Neuronal stem cell (in vitro differentiated cells): ENCODE measurements around the gene TMEM132D.

Experiments used
- DNase-seq: peaks from one replicate; pipeline ENCODE4 v3.0.0-alpha.2; 2013; ENCODE audit warnings: low spot score
- H2AFZ ChIP-seq: one replicate; pipeline ENCODE4 v1.6.1; 2013; ENCODE audit warnings: mild to moderate bottlenecking, low read length, inconsistent platforms
- H2AK5ac ChIP-seq: 2 replicates; pipeline ENCODE4 v1.6.1; 2013; ENCODE audit warnings: low read depth, mild to moderate bottlenecking, inconsistent platforms, low read length, moderate library complexity, mixed read lengths
- H2BK120ac ChIP-seq: 2 replicates; pipeline ENCODE4 v1.6.1; 2013; ENCODE audit warnings: low read depth, mild to moderate bottlenecking, inconsistent platforms, low read length, moderate library complexity, mixed read lengths
- H2BK12ac ChIP-seq: one replicate; pipeline ENCODE4 v1.6.1; 2013; ENCODE audit warnings: low read length, inconsistent platforms
- H2BK15ac ChIP-seq: 2 replicates; pipeline ENCODE4 v1.6.1; 2013; ENCODE audit warnings: mild to moderate bottlenecking, low read length, inconsistent platforms, mixed read lengths
- H2BK5ac ChIP-seq: one replicate; pipeline ENCODE4 v1.6.1; 2013; ENCODE audit warnings: inconsistent platforms, mild to moderate bottlenecking, low read length, moderate library complexity
- H3K14ac ChIP-seq: one replicate; pipeline ENCODE4 v1.6.1; 2013; ENCODE audit warnings: low read length, inconsistent platforms
- H3K18ac ChIP-seq: 2 replicates; pipeline ENCODE4 v1.6.1; 2013; ENCODE audit warnings: low read length, inconsistent platforms
- H3K23ac ChIP-seq: 2 replicates; pipeline ENCODE4 v1.6.1; 2013; ENCODE audit warnings: low read depth, mild to moderate bottlenecking, mixed read lengths, low read length, inconsistent platforms; ENCODE audit not compliant: poor library complexity
- H3K27ac ChIP-seq: replicated peaks from 3 replicates; pipeline ENCODE4 v1.5.1; 2013; ENCODE audit warnings: low read length, inconsistent platforms
- H3K27me3 ChIP-seq, 3 experiments: 2 replicates each; pipeline ENCODE4 v1.6.1; 2013; ENCODE audit warnings: low read length in 3 of 3, mild to moderate bottlenecking in 2 of 3, inconsistent platforms in 1 of 3, low read depth in 1 of 3, mixed read lengths in 1 of 3, moderate library complexity in 1 of 3; ENCODE audit not compliant: control insufficient read depth in 3 of 3, insufficient read depth in 3 of 3
- H3K36me3 ChIP-seq, 2 donors: replicated peaks in 1 of 2; 2 replicates each; pipeline ENCODE4 v1.6.1; 2013; ENCODE audit warnings: low read length in 2 of 2; ENCODE audit not compliant: control insufficient read depth in 2 of 2, insufficient read depth in 2 of 2
- H3K4ac ChIP-seq: 2 replicates; pipeline ENCODE4 v1.6.1; 2013; ENCODE audit warnings: inconsistent platforms, mild to moderate bottlenecking, low read length, moderate library complexity
- H3K4me1 ChIP-seq, 2 donors: 1 replicate in 1 of 2; 2 replicates in 1 of 2; pipeline ENCODE4 v1.6.1; 2013; ENCODE audit warnings: low read length in 2 of 2, low read depth in 1 of 2; ENCODE audit not compliant: control insufficient read depth in 2 of 2, insufficient read depth in 1 of 2
- H3K4me2 ChIP-seq: one replicate; pipeline ENCODE4 v1.6.1; 2013; ENCODE audit warnings: mild to moderate bottlenecking, low read length, inconsistent platforms; ENCODE audit not compliant: insufficient read depth, poor library complexity, severe bottlenecking
- H3K4me3 ChIP-seq, 2 donors: 2 replicates each; pipeline ENCODE4 v1.5.1; 2013; ENCODE audit warnings: low read length in 2 of 2, mild to moderate bottlenecking in 2 of 2, inconsistent platforms in 1 of 2, moderate library complexity in 1 of 2
- H3K79me1 ChIP-seq: one replicate; pipeline ENCODE4 v1.6.1; 2013; ENCODE audit warnings: low read depth, mild to moderate bottlenecking, inconsistent platforms, low read length, moderate library complexity
- H3K9ac ChIP-seq: one replicate; pipeline ENCODE4 v1.6.1; 2013; ENCODE audit warnings: mild to moderate bottlenecking, low read depth, low read length, inconsistent platforms; ENCODE audit not compliant: poor library complexity
- H3K9me3 ChIP-seq, 2 donors: replicated peaks in 1 of 2; 2 replicates each; pipeline versions ENCODE3 to v1.6.1; 2013; ENCODE audit warnings: low read length in 2 of 2, mild to moderate bottlenecking in 2 of 2, inconsistent platforms in 1 of 2, low read depth in 1 of 2, mixed read lengths in 1 of 2, moderate library complexity in 1 of 2; ENCODE audit not compliant: control insufficient read depth in 2 of 2, insufficient read depth in 1 of 2
- H4K8ac ChIP-seq: one replicate; pipeline ENCODE4 v1.6.1; 2013; ENCODE audit warnings: low read depth, mild to moderate bottlenecking, inconsistent platforms, low read length, moderate library complexity
- H4K91ac ChIP-seq: one replicate; pipeline ENCODE4 v1.6.1; 2013; ENCODE audit warnings: low read length, low read depth, mild to moderate bottlenecking, inconsistent platforms; ENCODE audit not compliant: poor library complexity
- WGBS, 2 donors: extraction: QIAGEN DNeasy Blood & Tissue Kit; methylation state at CpG; one replicate each; pipeline ENCODE4 v1.1.7; 2013; ENCODE audit warnings: missing lambda C conversion rate in 2 of 2, mixed read lengths in 1 of 2; ENCODE audit not compliant: insufficient read length in 2 of 2, insufficient replicate concordance in 1 of 2; ENCODE audit errors: extremely low coverage in 2 of 2; 5-methylcytosine and 5-hydroxymethylcytosine counted together

Gene TMEM132D

GRCh38 chr12:129494766-129495165, 409.1 kb downstream of the TMEM132D start:
- H4K91ac ChIP-seq = no peak overlapping the region
- H3K4me2 ChIP-seq = no peak overlapping the region
- no peak overlapping the region for H2BK5ac ChIP-seq
- DNase-seq = no peak
- no peak overlapping the region for H3K18ac ChIP-seq
- H3K36me3 ChIP-seq = no peaks in the 10 kb centered on the region
- H3K4me3 ChIP-seq = no peak overlapping the region
- H3K27me3 ChIP-seq = no peaks in the 10 kb centered on the region
- no peaks in the 10 kb centered on the region for H3K9me3 ChIP-seq
- no peak overlapping the region for H2AFZ ChIP-seq
- H2AK5ac ChIP-seq = no peak overlapping the region
- no peaks in the 10 kb centered on the region for H3K79me1 ChIP-seq
- H4K8ac ChIP-seq = no peak overlapping the region
- H3K9ac ChIP-seq = no peak overlapping the region
- no peaks in the 10 kb centered on the region for H3K4me1 ChIP-seq
- no peak overlapping the region for H3K14ac ChIP-seq
- H3K27ac ChIP-seq = no peak overlapping the region
- no peak overlapping the region for H2BK120ac ChIP-seq
- H3K23ac ChIP-seq = no peak overlapping the region
- WGBS, 2 donors = no CpG with 5 or more reads among the region's 2 CpGs
- no peak overlapping the region for H3K4ac ChIP-seq
- H2BK15ac ChIP-seq = no peak overlapping the region
- no peak overlapping the region for H2BK12ac ChIP-seq

- Histone ChIP-seq H3K9me3 (no peaks in the 10 kb centered on the region), H3K4me2 (no peak overlapping the region), H3K27ac (no peak overlapping the region), H3K36me3 (no peaks in the 10 kb centered on the region), H3K4me1 (no peaks in the 10 kb centered on the region), H3K27me3 (no peaks in the 10 kb centered on the region), H3K9ac (no peak overlapping the region), H3K4me3 (no peak overlapping the region), H2BK15ac (no peak overlapping the region), H2BK12ac (no peak overlapping the region), H3K4ac (no peak overlapping the region), H3K14ac (no peak overlapping the region), H2AK5ac (no peak overlapping the region), H3K18ac (no peak overlapping the region), H2AFZ (no peak overlapping the region), H4K91ac (no peak overlapping the region), H2BK120ac (no peak overlapping the region), H3K79me1 (no peaks in the 10 kb centered on the region), H4K8ac (no peak overlapping the region), H2BK5ac (no peak overlapping the region), H3K23ac (no peak overlapping the region)
- WGBS, 2 donors = no CpG with 5 or more reads among the region's 2 CpGs
- DNase-seq = no peak
These were observed 409.6 kb downstream of the TMEM132D start for GRCh38 chr12:129494260-129494659.

DNA sequence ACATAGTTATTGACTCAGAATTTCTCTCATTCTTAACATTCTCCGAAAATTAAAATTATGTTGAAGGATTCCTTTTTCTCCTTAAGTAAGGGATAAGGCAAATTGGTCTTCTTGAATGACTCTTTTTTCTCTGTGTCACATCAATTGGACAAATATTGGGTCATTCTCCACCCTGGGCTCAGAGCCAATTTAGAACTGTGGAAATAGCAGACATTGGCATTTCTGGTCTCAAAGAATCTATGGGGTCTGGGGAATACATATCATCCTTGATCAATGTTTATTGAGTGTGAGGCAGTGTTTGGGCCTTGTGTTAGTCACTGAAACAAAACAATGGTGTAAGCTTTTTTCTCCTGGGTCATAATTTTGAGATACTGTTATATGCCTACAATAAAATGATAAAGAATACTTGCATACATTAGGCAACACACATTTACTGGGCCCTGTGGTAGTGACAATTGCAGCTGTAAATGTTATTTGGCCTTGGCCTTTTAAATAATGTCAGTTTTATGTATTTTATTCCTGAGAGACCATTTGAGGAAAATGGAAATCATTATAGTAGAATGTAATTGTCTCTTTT, 414.6 kb downstream of the TMEM132D start:
- Histone ChIP-seq H3K4me1 (no peaks in the 10 kb centered on the region), H2AFZ (no peak overlapping the region), H2BK5ac (no peak overlapping the region), H2AK5ac (no peak overlapping the region), H3K14ac (no peak overlapping the region), H3K27ac (no peak overlapping the region), H3K9ac (no peak overlapping the region), H2BK120ac (no peak overlapping the region), H3K36me3 (no peaks in the 10 kb centered on the region), H4K91ac (no peak overlapping the region), H3K4me2 (no peak overlapping the region), H3K27me3 (no peaks in the 10 kb centered on the region), H3K9me3 (no peaks in the 10 kb centered on the region), H2BK15ac (no peak overlapping the region), H3K79me1 (no peaks in the 10 kb centered on the region), H3K18ac (no peak overlapping the region), H2BK12ac (no peak overlapping the region), H3K23ac (no peak overlapping the region), H3K4me3 (no peak overlapping the region), H4K8ac (no peak overlapping the region), H3K4ac (no peak overlapping the region)
- no peak for DNase-seq
- WGBS, 2 donors = no CpG with 5 or more reads among the region's 1 CpG

DNA sequence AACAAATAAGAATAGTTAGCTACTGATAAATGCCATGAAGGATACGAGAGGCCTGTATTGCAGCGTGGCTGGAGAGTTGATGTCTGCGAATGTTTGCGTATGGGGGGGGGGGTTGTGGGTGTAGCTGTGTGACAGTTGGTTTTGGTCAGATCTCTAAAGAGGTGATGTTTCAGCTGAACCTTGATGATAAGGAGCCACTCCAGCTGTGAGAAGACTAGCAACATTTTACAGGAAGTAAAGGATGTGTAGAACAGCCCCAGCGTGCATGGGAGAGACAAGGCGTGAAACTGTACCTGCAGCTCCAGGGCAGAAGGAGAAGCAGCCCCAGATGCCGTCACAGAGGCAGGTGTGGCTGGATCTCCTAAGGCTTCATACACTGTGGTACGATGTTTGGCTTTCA, 416.9 kb downstream of the TMEM132D start:
- no peak overlapping the region for H3K4me2 ChIP-seq
- H3K27ac ChIP-seq = no peak overlapping the region
- no peak overlapping the region for H2BK12ac ChIP-seq
- no peak overlapping the region for H3K18ac ChIP-seq
- no peak overlapping the region for H2BK15ac ChIP-seq
- no peak overlapping the region for H2BK5ac ChIP-seq
- H4K91ac ChIP-seq = no peak overlapping the region
- H3K9ac ChIP-seq = no peak overlapping the region
- H3K14ac ChIP-seq = no peak overlapping the region
- no peak overlapping the region for H3K23ac ChIP-seq
- no peaks in the 10 kb centered on the region for H3K79me1 ChIP-seq
- no peaks in the 10 kb centered on the region for H3K36me3 ChIP-seq
- H3K4me1 ChIP-seq = no peaks in the 10 kb centered on the region
- H2BK120ac ChIP-seq = no peak overlapping the region
- H3K9me3 ChIP-seq = no peaks in the 10 kb centered on the region
- no peak overlapping the region for H2AK5ac ChIP-seq
- H2AFZ ChIP-seq = no peak overlapping the region
- no peak overlapping the region for H3K4ac ChIP-seq
- DNase-seq = no peak
- no peaks in the 10 kb centered on the region for H3K27me3 ChIP-seq
- H3K4me3 ChIP-seq = no peak overlapping the region
- no peak overlapping the region for H4K8ac ChIP-seq
- no CpG with 5 or more reads among the region's 8 CpGs for WGBS, 2 donors
